K562 (cell line): ENCODE measurements around the gene MAP4K1. TPM values are rescaled to one million over a fixed set of nuclear protein-coding genes. Genes with fewer than 3 reads are reported as not detected.
A peak's percentile ranks its signal among the peaks of the same experiment; 100 is the strongest.

Experiments used
- ATAC-seq: fragments of 200-7000 bp; cut with Tn5 transposase; 3 replicates; pipeline ENCODE4 v1.9.1; 2020; ENCODE audit warnings: moderate library complexity
- BruUV-seq: library from RNA; stranded (reverse); fragments of 400-500 nt; replicated peaks from 2 replicates; lab custom pipeline; 2021; lab: Mats Ljungman, UMichigan
- CTCF ChIA-PET: fragments of 300-600 bp; formaldehyde crosslinking; extraction: SDS; loops from one replicate; lab custom pipeline; 2021; ENCODE audit warnings: low intra/inter-chr PET ratio; lab: Yijun Ruan, JAX
- POLR2A ChIA-PET: fragments of 300-600, 350-650 bp; sonication (Branson Sonifier 250); formaldehyde crosslinking; extraction: SDS; loops from one replicate; lab custom pipeline; 2021; ENCODE audit warnings: antibody characterized with exemption, inconsistent platforms; lab: Yijun Ruan, JAX
- DNase-seq, 4 experiments: peaks; one replicate each; pipeline versions ENCODE4 v3.0.0 to v3.0.0-alpha.2; 2011 to 2018; ENCODE audit warnings: low spot score in 3 of 4, mixed read lengths in 3 of 4; ENCODE audit errors: extremely low read depth in 1 of 4
- FAIRE-seq: peaks from 2 replicates; lab custom pipeline; 2011; peaks lifted over from hg19 to GRCh38; lab: Jason Lieb, UNC
- H2AFZ ChIP-seq: 2 replicates; pipeline ENCODE4 v1.6.0; 2011; ENCODE audit warnings: low read depth, low read length, control low read depth, inconsistent platforms
- H3K27ac ChIP-seq: fragments of 200-600 bp; 3 replicates; pipeline ENCODE4 v1.8.0; 2011; ENCODE audit warnings: low read depth, mild to moderate bottlenecking, control low read depth, inconsistent platforms, low read length, moderate library complexity, mixed read lengths; ENCODE audit errors: extremely low read depth
- H3K27me3 ChIP-seq, 2 experiments: fragments of 300-600 bp in 1 of 2; 2 replicates in 1 of 2; 3 replicates in 1 of 2; pipeline versions ENCODE4 v1.6.0 to v1.8.0; 2011; ENCODE audit warnings: inconsistent platforms in 2 of 2, low read length in 2 of 2, mild to moderate bottlenecking in 1 of 2, mixed read lengths in 1 of 2, moderate library complexity in 1 of 2; ENCODE audit not compliant: control insufficient read depth in 2 of 2, insufficient read depth in 2 of 2
- H3K36me3 ChIP-seq: fragments of 300-600 bp; 3 replicates; pipeline ENCODE4 v1.8.0; 2011; ENCODE audit warnings: mild to moderate bottlenecking, low read length, inconsistent platforms; ENCODE audit not compliant: control insufficient read depth, insufficient read depth
- H3K4me1 ChIP-seq, 2 experiments: fragments of 200-600 bp in 1 of 2; replicated peaks in 1 of 2; 2 replicates in 1 of 2; 3 replicates in 1 of 2; pipeline versions ENCODE4 v1.5.1 to v1.8.0; 2011; ENCODE audit warnings: inconsistent platforms in 2 of 2, low read length in 2 of 2, mild to moderate bottlenecking in 1 of 2, mixed read lengths in 1 of 2, moderate library complexity in 1 of 2; ENCODE audit not compliant: control insufficient read depth in 2 of 2, insufficient read depth in 2 of 2
- H3K4me2 ChIP-seq: 2 replicates; pipeline ENCODE4 v1.6.1; 2011; ENCODE audit warnings: low read length, control low read depth, inconsistent platforms, mixed read lengths; ENCODE audit not compliant: insufficient read depth
- H3K4me3 ChIP-seq: fragments of 200-600 bp; sonication (generic), shearing (Covaris generic); 2 replicates; pipeline ENCODE4 v1.5.1; 2016; ENCODE audit warnings: control low read depth, inconsistent platforms
- H3K79me2 ChIP-seq: fragments of 200-600 bp; 3 replicates; pipeline ENCODE4 v1.8.0; 2011; ENCODE audit warnings: low read length, inconsistent platforms; ENCODE audit not compliant: control insufficient read depth, insufficient read depth
- H3K9ac ChIP-seq, 2 experiments: 2 replicates each; pipeline versions ENCODE4 v1.6.0 to v1.6.1; 2011; ENCODE audit warnings: low read depth in 2 of 2, low read length in 2 of 2, control low read depth in 1 of 2, inconsistent platforms in 1 of 2, mild to moderate bottlenecking in 1 of 2, mixed read lengths in 1 of 2; ENCODE audit not compliant: insufficient read depth in 1 of 2
- H3K9me1 ChIP-seq: one replicate; pipeline ENCODE4 v1.6.0; 2011; ENCODE audit warnings: inconsistent platforms, mild to moderate bottlenecking, low read length, moderate library complexity; ENCODE audit not compliant: control insufficient read depth, insufficient read depth
- H3K9me3 ChIP-seq: replicated peaks from 2 replicates; pipeline ENCODE4 v1.5.1; 2011; ENCODE audit warnings: low read depth, low read length, inconsistent platforms; ENCODE audit not compliant: control insufficient read depth, insufficient read depth
- H4K20me1 ChIP-seq: replicated peaks from 2 replicates; pipeline ENCODE4 v1.6.1; 2011; ENCODE audit warnings: low read length, inconsistent platforms, mixed read lengths; ENCODE audit not compliant: control insufficient read depth, insufficient read depth
- CBFB ChIP-seq: sonication (generic); formaldehyde crosslinking; IDR thresholded peaks from 2 replicates; pipeline ENCODE4 v1.4.0; 2020; ENCODE audit warnings: mild to moderate bottlenecking, missing genetic modification reagents
- FOXK1 ChIP-seq: sonication (generic); formaldehyde crosslinking; IDR thresholded peaks from 2 replicates; pipeline ENCODE4 v1.8.0; 2022; ENCODE audit warnings: missing genetic modification reagents, mild to moderate bottlenecking, borderline replicate concordance
- HMGN3 ChIP-seq: IDR thresholded peaks from 2 replicates; pipeline ENCODE4 v1.6.1; 2011; ENCODE audit warnings: borderline replicate concordance, low read depth, mild to moderate bottlenecking, mixed read lengths, low read length; ENCODE audit not compliant: insufficient read length; ENCODE audit errors: extremely low read depth
- MTA1 ChIP-seq: fragments of 450-650 bp; IDR thresholded peaks from 2 replicates; pipeline ENCODE4 v1.6.1; 2017; ENCODE audit warnings: borderline replicate concordance
- RAD21 ChIP-seq, 2 experiments: fragments of 250-450 bp in 1 of 2; fragments of 450-650 bp in 1 of 2; sonication (Bioruptor Pico) in 1 of 2; formaldehyde crosslinking in 1 of 2; IDR thresholded peaks in 1 of 2; conservative IDR thresholded peaks in 1 of 2; 2 replicates each; pipeline versions ENCODE4 v1.4.0 to v1.8.0; 2020 to 2022; ENCODE audit warnings: mild to moderate bottlenecking in 2 of 2, moderate library complexity in 1 of 2
- RHOXF2B ChIP-seq: fragments of 250-450 bp; sonication (Bioruptor Pico); conservative IDR thresholded peaks from 2 replicates; pipeline ENCODE4 v1.5.1; 2021
- SIN3A ChIP-seq, 2 experiments: fragments of 150-350 bp in 1 of 2; IDR thresholded peaks; 2 replicates each; pipeline ENCODE4 v1.6.1; 2011 to 2016; ENCODE audit warnings: borderline replicate concordance in 2 of 2, low read depth in 2 of 2, low read length in 2 of 2, mild to moderate bottlenecking in 2 of 2, moderate library complexity in 2 of 2; ENCODE audit not compliant: control insufficient read depth in 1 of 2
- ZFP30 ChIP-seq: fragments of 250-450 bp; sonication (Bioruptor Pico); IDR thresholded peaks from 2 replicates; pipeline ENCODE4 v1.8.0; 2022; ENCODE audit warnings: moderate library complexity, mild to moderate bottlenecking, inconsistent platforms, borderline replicate concordance
- ZKSCAN8 ChIP-seq: fragments of 200-800 bp; sonication (Bioruptor generic); IDR thresholded peaks from 2 replicates; pipeline ENCODE4 v1.6.1; 2016; ENCODE audit warnings: missing genetic modification characterization, missing compliant biosample characterization
- ZNF143 ChIP-seq: sonication (generic); formaldehyde crosslinking; IDR thresholded peaks from 2 replicates; pipeline ENCODE4 v1.9.0; 2022; ENCODE audit warnings: mild to moderate bottlenecking, missing genetic modification reagents
- ZNF436 ChIP-seq: fragments of 250-450, 450-650 bp; sonication (Bioruptor Pico); formaldehyde crosslinking; IDR thresholded peaks from 2 replicates; pipeline ENCODE4 v1.7.0; 2020; ENCODE audit warnings: mild to moderate bottlenecking
- ZNF668 ChIP-seq: fragments of 250-450 bp; sonication (Bioruptor Pico); IDR thresholded peaks from 2 replicates; pipeline ENCODE4 v1.8.0; 2022; ENCODE audit warnings: mild to moderate bottlenecking, inconsistent platforms
- WGBS: fragments of 100-300 bp; shearing (Covaris generic); methylation state at CpG from one replicate; pipeline ENCODE4 v1.1.6; 2016; ENCODE audit warnings: low coverage, mixed read lengths; ENCODE audit not compliant: insufficient coverage; ENCODE audit errors: missing lambda C conversion rate; 5-methylcytosine and 5-hydroxymethylcytosine counted together
- in situ Hi-C: fragments of 300-500 bp; cut with MboI; formaldehyde crosslinking; loops from 4 replicates; pipeline ENCODE4 v1.15.0; 2018; ENCODE audit warnings: inconsistent platforms, mixed read lengths
- intact Hi-C: fragments of 100-400 bp; cut with micrococcal nuclease; formaldehyde crosslinking; loops from 2 replicates; pipeline ENCODE4 v1.14.2; 2022
- polyA plus RNA-seq, 8 experiments: library from polyadenylated mRNA; depleted of rRNA in 4 of 8; stranded (reverse) in 5 of 8; unstranded in 3 of 8; fragments of >200 nt; fragmentation: Nextera tagmentation in 2 of 8; fragmentation: Illumina TruSeq in 1 of 8; extraction: Ambion mirVana in 2 of 8; extraction: Trizol in 1 of 8; gene quantifications; 2 replicates each; pipeline versions ENCODE4 v1.2.1 to v1.2.3, GENCODE V29; 2011 to 2014; ENCODE audit warnings: inconsistent platforms in 1 of 8, missing spikeins in 1 of 8
- total RNA-seq, 7 experiments: library from RNA; depleted of rRNA in 6 of 7; stranded (reverse); fragments of >200 nt in 6 of 7; fragmentation: Illumina TruSeq in 2 of 7; extraction: Trizol in 2 of 7; gene quantifications; 2 replicates each; pipeline versions ENCODE4 v1.2.1 to v1.2.3, GENCODE V29; 2011 to 2021; ENCODE audit warnings: low replicate concordance in 1 of 7
- TF ChIP-seq, protein P1 (sequence below), 3 experiments: fragments of 200-800 bp in 1 of 3; fragments of 250-450 bp in 1 of 3; fragments of 450-650 bp in 1 of 3; sonication (Bioruptor Pico) in 1 of 3; sonication (Bioruptor generic) in 1 of 3; formaldehyde crosslinking in 1 of 3; IDR thresholded peaks; 2 replicates each; pipeline versions ENCODE4 v1.6.1 to v1.8.0; 2016 to 2022; ENCODE audit warnings: mild to moderate bottlenecking in 2 of 3, missing genetic modification characterization in 2 of 3, missing compliant biosample characterization in 1 of 3, moderate library complexity in 1 of 3
- TF ChIP-seq, protein P2 (sequence below), 2 experiments: IDR thresholded peaks; 2 replicates each; pipeline ENCODE4 v1.6.1; 2012; ENCODE audit warnings: improper control_type of control experiment in 2 of 2, low read depth in 2 of 2, low read length in 2 of 2, borderline replicate concordance in 1 of 2

The MAP4K1 gene
- total and polyA plus RNA-seq, 9 of the 15 experiments (the other 6 are each of a cell fraction or from before 2014, with no cell fraction given) = 0.14 to 3.2 (median 0.73) TPM; not detected in 1

DNA sequence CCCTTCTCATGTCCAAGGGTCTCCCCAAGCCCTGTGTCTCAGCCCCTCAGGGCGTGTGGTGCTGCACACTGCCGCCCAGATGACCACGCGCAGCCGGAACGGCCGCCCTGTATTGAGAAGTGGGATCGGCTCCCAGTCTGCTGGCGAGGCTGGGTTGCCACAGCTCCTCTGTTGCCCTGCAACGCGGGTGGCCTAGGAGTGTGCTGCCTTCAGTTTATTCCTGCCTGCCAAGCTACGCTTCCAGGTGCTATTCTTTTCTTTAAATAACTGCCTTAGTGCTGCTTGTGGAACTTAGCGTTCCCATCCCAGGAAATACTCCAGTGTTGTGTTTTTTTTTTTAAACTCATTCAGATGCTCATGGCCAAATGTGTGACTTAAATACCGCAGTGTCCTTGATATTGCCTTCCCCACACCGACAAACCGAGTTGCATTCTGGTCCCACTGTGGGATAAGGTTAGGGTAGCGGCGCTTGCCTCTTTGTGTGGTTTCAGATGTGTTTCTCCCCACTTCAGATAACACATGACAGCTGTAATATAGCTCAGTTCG lies 46.3 kb upstream of the MAP4K1 start:
- Histone ChIP-seq H3K36me3 (peaks cover 67% of the 10 kb centered on the region), H2AFZ (no peak overlapping the region), H3K79me2 (peaks cover 96% of the 10 kb centered on the region), H3K4me3 (no peak overlapping the region), H3K27ac (peak overlapping the region; percentile 49), H3K27me3 (no peaks in the 10 kb centered on the region), H3K9me1 (peaks cover 6% of the 10 kb centered on the region), H3K4me1 (peaks cover 42 to 84% of the 10 kb centered on the region in 2 experiments), H3K9me3 (no peaks in the 10 kb centered on the region), H4K20me1 (peaks cover 55% of the 10 kb centered on the region), H3K4me2 (peak overlapping the region; percentile 66), H3K9ac (peak overlapping the region; percentile 28 to 86; a peak in 3 of 4 replicates)
- ChIA-PET CTCF (no interaction called here), POLR2A (interaction anchor here (0.7 to 5.2 kb wide), 6 partner anchors 11 to 17 kb away, joined by 3 to 31 read pairs (median 8); partner anchors contain the start of gene ACTN4)
- no TSS peak for BruUV-seq
- intact Hi-C loops (no loop called here), in situ Hi-C loops (no loop called here)
- DNase-seq (peak in 2 of 4 experiments; percentile 63 to 76), FAIRE-seq (peak; percentile 78), ATAC-seq (peak; percentile 73)
- WGBS = 40% methylated on average over 19 of the region's 19 CpGs
- TF ChIP-seq ZFP30 (CRISPR knock-in tag) (no peak), MTA1 (no peak), ZNF668 (CRISPR knock-in tag) (no peak), ZNF436 (CRISPR knock-in tag) (no peak), CBFB (CRISPR knock-in tag) (peak; percentile 74), FOXK1 (CRISPR knock-in tag) (0 out of 2 replicates have a peak, but pooled peaks have one; percentile 6), ZNF143 (CRISPR knock-in tag) (peak; percentile 70), SIN3A (IDR thresholded peaks at IDR 0.05; ENCODE audit: borderline replicate concordance in 2 of 2, control insufficient read depth in 1 of 2, low read depth in 2 of 2, low read length in 2 of 2) (peak in 1 of 2 experiments; percentile 58; a peak in 1 of 4 replicates), HMGN3 (peak; percentile 29), RAD21 (CRISPR knock-in tag; conservative IDR thresholded peaks at IDR 0.05 in 1 of 2, IDR thresholded peaks at IDR 0.05 in 1 of 2) (0 out of 4 replicates have a peak, but pooled peaks of 1 of the 2 experiments have one; percentile 1), RHOXF2B (CRISPR knock-in tag) (no peak), ZKSCAN8 (CRISPR knock-in tag) (0 out of 2 replicates have a peak, but pooled peaks have one; percentile 14)
- TF ChIP-seq, protein P1, sequence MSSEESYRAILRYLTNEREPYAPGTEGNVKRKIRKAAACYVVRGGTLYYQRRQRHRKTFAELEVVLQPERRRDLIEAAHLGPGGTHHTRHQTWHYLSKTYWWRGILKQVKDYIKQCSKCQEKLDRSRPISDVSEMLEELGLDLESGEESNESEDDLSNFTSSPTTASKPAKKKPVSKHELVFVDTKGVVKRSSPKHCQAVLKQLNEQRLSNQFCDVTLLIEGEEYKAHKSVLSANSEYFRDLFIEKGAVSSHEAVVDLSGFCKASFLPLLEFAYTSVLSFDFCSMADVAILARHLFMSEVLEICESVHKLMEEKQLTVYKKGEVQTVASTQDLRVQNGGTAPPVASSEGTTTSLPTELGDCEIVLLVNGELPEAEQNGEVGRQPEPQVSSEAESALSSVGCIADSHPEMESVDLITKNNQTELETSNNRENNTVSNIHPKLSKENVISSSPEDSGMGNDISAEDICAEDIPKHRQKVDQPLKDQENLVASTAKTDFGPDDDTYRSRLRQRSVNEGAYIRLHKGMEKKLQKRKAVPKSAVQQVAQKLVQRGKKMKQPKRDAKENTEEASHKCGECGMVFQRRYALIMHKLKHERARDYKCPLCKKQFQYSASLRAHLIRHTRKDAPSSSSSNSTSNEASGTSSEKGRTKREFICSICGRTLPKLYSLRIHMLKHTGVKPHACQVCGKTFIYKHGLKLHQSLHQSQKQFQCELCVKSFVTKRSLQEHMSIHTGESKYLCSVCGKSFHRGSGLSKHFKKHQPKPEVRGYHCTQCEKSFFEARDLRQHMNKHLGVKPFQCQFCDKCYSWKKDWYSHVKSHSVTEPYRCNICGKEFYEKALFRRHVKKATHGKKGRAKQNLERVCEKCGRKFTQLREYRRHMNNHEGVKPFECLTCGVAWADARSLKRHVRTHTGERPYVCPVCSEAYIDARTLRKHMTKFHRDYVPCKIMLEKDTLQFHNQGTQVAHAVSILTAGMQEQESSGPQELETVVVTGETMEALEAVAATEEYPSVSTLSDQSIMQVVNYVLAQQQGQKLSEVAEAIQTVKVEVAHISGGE (CRISPR knock-in tag; IDR thresholded peaks at IDR 0.05) = peak in 2 of 3 experiments; percentile 55 to 95; a peak in 3 of 6 replicates
- TF ChIP-seq, protein P2, sequence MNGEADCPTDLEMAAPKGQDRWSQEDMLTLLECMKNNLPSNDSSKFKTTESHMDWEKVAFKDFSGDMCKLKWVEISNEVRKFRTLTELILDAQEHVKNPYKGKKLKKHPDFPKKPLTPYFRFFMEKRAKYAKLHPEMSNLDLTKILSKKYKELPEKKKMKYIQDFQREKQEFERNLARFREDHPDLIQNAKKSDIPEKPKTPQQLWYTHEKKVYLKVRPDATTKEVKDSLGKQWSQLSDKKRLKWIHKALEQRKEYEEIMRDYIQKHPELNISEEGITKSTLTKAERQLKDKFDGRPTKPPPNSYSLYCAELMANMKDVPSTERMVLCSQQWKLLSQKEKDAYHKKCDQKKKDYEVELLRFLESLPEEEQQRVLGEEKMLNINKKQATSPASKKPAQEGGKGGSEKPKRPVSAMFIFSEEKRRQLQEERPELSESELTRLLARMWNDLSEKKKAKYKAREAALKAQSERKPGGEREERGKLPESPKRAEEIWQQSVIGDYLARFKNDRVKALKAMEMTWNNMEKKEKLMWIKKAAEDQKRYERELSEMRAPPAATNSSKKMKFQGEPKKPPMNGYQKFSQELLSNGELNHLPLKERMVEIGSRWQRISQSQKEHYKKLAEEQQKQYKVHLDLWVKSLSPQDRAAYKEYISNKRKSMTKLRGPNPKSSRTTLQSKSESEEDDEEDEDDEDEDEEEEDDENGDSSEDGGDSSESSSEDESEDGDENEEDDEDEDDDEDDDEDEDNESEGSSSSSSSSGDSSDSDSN (IDR thresholded peaks at IDR 0.05; ENCODE audit: borderline replicate concordance in 1 of 2, low read depth in 2 of 2, low read length in 2 of 2) = 0 out of 4 replicates have a peak, but pooled peaks of 1 of the 2 experiments have one; percentile 9
